Measurements from ENCODE around the gene C14orf119. TPM values are rescaled to one million over a fixed set of nuclear protein-coding genes. Genes with fewer than 3 reads are reported as not detected.

The C14orf119 gene
- total RNA-seq, 4 donors from 2014 or later, result 9.5 to 28.8 (median 13.8) TPM

- Histone ChIP-seq H3K4me1 (peaks cover 0 to under 1% of the 10 kb centered on the region in 2 donors), H3K36me3 (no peaks in the 10 kb centered on the region), H3K9me3 (no peaks in the 10 kb centered on the region), H3K27ac (no peak overlapping the region), H3K27me3 (no peaks in the 10 kb centered on the region), H3K4me3 (no peak overlapping the region)
- no peak for ATAC-seq
- in situ Hi-C loops (cut with MboI; ENCODE audit: low sequenced_read_pairs in 4 of 4), result loop anchor here in 2 of 4 donors (5.0 kb wide), 2 partner anchors 59 to 64 kb away; no protein-coding TSS in a partner anchor
- DNase-seq, result no peak
- no peak for TF ChIP-seq POLR2A (IDR thresholded peaks at IDR 0.05)
- no peak for TF ChIP-seq CTCF (IDR thresholded peaks at IDR 0.05 in 4 of 5, conservative IDR thresholded peaks at IDR 0.05 in 1 of 5)
- intact Hi-C loops (cut with DNase I; ENCODE audit: low total_unique reads), result no loop called here
Measured at GRCh38 chr14:23051141-23052057, 43.9 kb upstream of the C14orf119 start.

- ATAC-seq, result no peak
- Histone ChIP-seq H3K9me3 (no peaks in the 10 kb centered on the region), H3K4me3 (no peak overlapping the region), H3K27ac (no peak overlapping the region), H3K27me3 (no peaks in the 10 kb centered on the region), H3K4me1 (peaks cover 0 to 8% of the 10 kb centered on the region in 2 donors), H3K36me3 (no peaks in the 10 kb centered on the region)
- no peak for TF ChIP-seq CTCF (IDR thresholded peaks at IDR 0.05 in 4 of 5, conservative IDR thresholded peaks at IDR 0.05 in 1 of 5)
- in situ Hi-C loops (cut with MboI; ENCODE audit: low sequenced_read_pairs in 4 of 4), result loop anchor here in 2 of 4 donors (5.0 kb wide), 2 partner anchors 60 to 65 kb away; no protein-coding TSS in a partner anchor
- intact Hi-C loops (cut with DNase I; ENCODE audit: low total_unique reads), result no loop called here
- DNase-seq, result no peak
Measured at GRCh38 chr14:23052182-23052623, 43.1 kb upstream of the C14orf119 start.

GRCh38 chr14:23052671-23053070 is 42.6 kb upstream of the C14orf119 start:
- ATAC-seq (no peak), DNase-seq (no peak)
- TF ChIP-seq CTCF (IDR thresholded peaks at IDR 0.05 in 4 of 5, conservative IDR thresholded peaks at IDR 0.05 in 1 of 5), result no peak
- Histone ChIP-seq H3K9me3 (no peaks in the 10 kb centered on the region), H3K36me3 (no peaks in the 10 kb centered on the region), H3K27me3 (no peaks in the 10 kb centered on the region), H3K4me1 (peaks cover under 1 to 8% of the 10 kb centered on the region in 2 donors), H3K27ac (no peak overlapping the region), H3K4me3 (no peak overlapping the region)
- intact Hi-C loops (cut with DNase I; ENCODE audit: low total_unique reads) (no loop called here), in situ Hi-C loops (cut with MboI; ENCODE audit: low sequenced_read_pairs in 4 of 4) (loop anchor here in 2 of 4 donors (5.0 kb wide), 2 partner anchors 60 to 65 kb away; no protein-coding TSS in a partner anchor)

GRCh38 chr14:23053426-23053825 is 41.9 kb upstream of the C14orf119 start:
- Histone ChIP-seq H3K4me1 (peaks cover 3 to 8% of the 10 kb centered on the region in 2 donors), H3K9me3 (no peaks in the 10 kb centered on the region), H3K27ac (no peak overlapping the region), H3K4me3 (no peak overlapping the region), H3K36me3 (no peaks in the 10 kb centered on the region), H3K27me3 (no peaks in the 10 kb centered on the region)
- intact Hi-C loops (cut with DNase I; ENCODE audit: low total_unique reads) (no loop called here), in situ Hi-C loops (cut with MboI; ENCODE audit: low sequenced_read_pairs in 4 of 4) (loop anchor here in 2 of 4 donors (5.0 kb wide), 2 partner anchors 61 to 66 kb away; no protein-coding TSS in a partner anchor)
- ATAC-seq (no peak), DNase-seq (no peak)
- no peak for TF ChIP-seq POLR2A (IDR thresholded peaks at IDR 0.05)
- no peak for TF ChIP-seq CTCF (IDR thresholded peaks at IDR 0.05 in 4 of 5, conservative IDR thresholded peaks at IDR 0.05 in 1 of 5)

Measured in gastrocnemius medialis (tissue), 4 donors.